22Rv1 (cell line): ENCODE data around the gene SFXN2.
A peak's percentile ranks its signal among the peaks of the same experiment; 100 is the strongest.
"Not testable (repeated sequence)": the region's sequence is repeated elsewhere in the genome, so short reads cannot be mapped to it uniquely, and the experiment has no call there.

Experiments used
- H3K27ac ChIP-seq: fragments of 450-650 bp; 2 replicates; pipeline ENCODE4 v1.5.1; 2017
- CTCF ChIP-seq: fragments of 450-650 bp; IDR thresholded peaks from 2 replicates; pipeline ENCODE4 v1.5.1; 2017; ENCODE audit warnings: mild to moderate bottlenecking
- ZFX ChIP-seq: fragments of 450-650 bp; IDR thresholded peaks from 2 replicates; pipeline ENCODE4 v1.6.1; 2017; ENCODE audit warnings: antibody characterized with exemption, borderline replicate concordance

Gene SFXN2, protein sequence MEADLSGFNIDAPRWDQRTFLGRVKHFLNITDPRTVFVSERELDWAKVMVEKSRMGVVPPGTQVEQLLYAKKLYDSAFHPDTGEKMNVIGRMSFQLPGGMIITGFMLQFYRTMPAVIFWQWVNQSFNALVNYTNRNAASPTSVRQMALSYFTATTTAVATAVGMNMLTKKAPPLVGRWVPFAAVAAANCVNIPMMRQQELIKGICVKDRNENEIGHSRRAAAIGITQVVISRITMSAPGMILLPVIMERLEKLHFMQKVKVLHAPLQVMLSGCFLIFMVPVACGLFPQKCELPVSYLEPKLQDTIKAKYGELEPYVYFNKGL

GRCh38 chr10:102714621-102715455 is at the start of gene SFXN2:
TSS of gene SFXN2 (plus strand) at chr10:102714636. CDS start at chr10:102726637, 12,001 bp downstream.
- TF ChIP-seq ZFX (no peak), CTCF (peak; percentile 52)
- peak within 1 kb of the TSS; percentile 67 for H3K27ac ChIP-seq

- TF ChIP-seq ZFX (no peak), CTCF (no peak)
- no peak overlapping the region for H3K27ac ChIP-seq
These were observed 48.4 kb upstream of the SFXN2 start for GRCh38 chr10:102665904-102666509.

DNA sequence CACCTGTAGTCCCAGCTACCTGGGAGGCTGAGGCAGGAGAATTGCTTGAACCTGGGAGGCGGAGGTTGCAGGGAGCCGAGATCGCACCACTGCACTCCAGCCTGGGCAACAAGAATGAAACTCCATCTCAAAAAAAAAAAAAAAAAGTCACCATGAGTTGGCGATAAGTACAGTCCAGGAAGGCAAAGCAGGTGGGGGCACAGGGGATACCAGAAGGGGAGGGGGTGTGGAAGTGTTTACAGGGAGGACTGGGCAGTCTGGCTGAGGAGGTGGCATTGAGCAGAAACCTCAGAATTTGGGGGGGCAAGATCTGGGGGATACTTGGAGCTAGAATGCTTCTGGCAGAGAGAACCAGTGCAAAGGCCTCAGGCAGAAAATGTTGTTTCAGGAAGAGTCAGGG is 47.0 kb upstream of the SFXN2 start:
- H3K27ac ChIP-seq = not testable (repeated sequence)

- H3K27ac ChIP-seq = no peak overlapping the region
- TF ChIP-seq ZFX (no peak), CTCF (no peak)
These were observed 45.9 kb upstream of the SFXN2 start for GRCh38 chr10:102668326-102669107.

GRCh38 chr10:102669206-102670064 is 45.0 kb upstream of the SFXN2 start:
- no peak overlapping the region for H3K27ac ChIP-seq

DNA sequence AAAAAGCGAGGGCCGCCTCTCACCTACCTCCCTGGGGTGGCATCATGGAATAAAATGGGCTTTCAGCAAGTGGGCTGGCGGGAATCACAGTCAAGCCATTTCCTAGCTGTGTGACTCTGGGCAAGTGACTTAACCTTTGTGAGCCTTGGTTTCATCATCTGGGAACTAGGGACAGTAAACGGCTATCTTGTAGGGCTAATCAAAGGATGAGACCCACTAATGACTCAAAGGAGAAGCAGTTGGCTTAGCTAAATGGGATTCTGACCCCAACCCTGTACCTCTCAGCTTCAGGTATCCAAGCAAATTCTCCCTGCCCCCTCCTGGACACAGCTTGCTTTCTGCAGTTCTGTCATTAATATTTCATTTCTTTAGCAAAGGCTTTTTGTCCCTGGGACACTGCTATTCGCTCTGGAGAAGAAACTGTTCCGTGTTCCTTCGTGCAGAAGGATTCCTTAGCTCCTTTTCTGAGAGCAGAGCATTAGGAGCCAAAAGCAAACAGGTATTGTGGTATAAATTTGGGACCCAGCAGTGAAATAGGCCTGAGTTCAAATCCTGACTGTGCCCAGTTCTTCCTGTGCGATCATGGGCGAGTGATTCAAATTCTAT is 44.3 kb upstream of the SFXN2 start:
- H3K27ac ChIP-seq = no peak overlapping the region
- 0 out of 2 replicates have a peak, but pooled peaks have one; percentile 13 for TF ChIP-seq CTCF
- no peak for TF ChIP-seq ZFX

More at GRCh38 chr10:102669206-102670064, 45.0 kb upstream of the SFXN2 start:
- TF ChIP-seq ZFX (no peak), CTCF (peak; percentile 33)
